Stimulated activated CD4-positive, alpha-beta T cell treated with anti-CD3 and anti-CD28 coated beads, Interleukin-12 subunit alpha, Interleukin-12 subunit beta, amount 100 ng/mL, for 48 hours (primary cell): ENCODE results near the gene PARD3.
"Not testable (repeated sequence)": the region's sequence is repeated elsewhere in the genome, so short reads cannot be mapped to it uniquely, and the experiment has no call there.

ENCODE experiments used
- DNase-seq, 3 donors: peaks; one replicate each; pipeline ENCODE4 v3.0.0-alpha.2; 2020; ENCODE audit warnings: low read depth in 2 of 3, low spot score in 1 of 3

Gene PARD3

DNA sequence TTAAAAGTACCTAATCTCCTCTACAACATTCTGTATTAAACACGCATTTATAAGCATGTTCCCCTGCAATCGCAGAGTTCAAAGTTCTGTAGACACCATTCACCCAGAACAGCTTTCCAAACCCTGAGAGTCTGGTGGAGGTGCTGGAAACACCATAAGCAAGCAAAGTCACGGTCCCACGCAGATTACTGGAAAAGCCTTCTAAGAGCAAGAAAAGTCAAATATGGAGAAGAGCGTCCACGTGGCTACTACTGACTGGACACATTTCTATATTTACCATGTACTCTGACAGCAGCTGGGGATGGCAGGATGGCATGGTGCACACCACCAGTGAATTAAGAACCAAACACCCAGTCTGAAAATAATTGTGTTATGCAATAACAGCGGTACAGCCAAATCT, 97.7 kb downstream of the PARD3 start:
- DNase-seq: no peak

GRCh38 chr10:34716958-34717357, 98.1 kb downstream of the PARD3 start:
- DNase-seq: no peak

- DNase-seq: no peak
These were observed 98.9 kb downstream of the PARD3 start for GRCh38 chr10:34716234-34716633.

- DNase-seq: no peak
These were observed 99.4 kb downstream of the PARD3 start for GRCh38 chr10:34715511-34716187.

- no peak for DNase-seq
These were observed 101.2 kb downstream of the PARD3 start for GRCh38 chr10:34713875-34714274.

- no peak for DNase-seq
These were observed 103.6 kb downstream of the PARD3 start for GRCh38 chr10:34711500-34711899.

- no peak for DNase-seq
These were observed 104.7 kb downstream of the PARD3 start for GRCh38 chr10:34710391-34710751.

- DNase-seq: no peak
These were observed 105.3 kb downstream of the PARD3 start for GRCh38 chr10:34709637-34710390.

DNA sequence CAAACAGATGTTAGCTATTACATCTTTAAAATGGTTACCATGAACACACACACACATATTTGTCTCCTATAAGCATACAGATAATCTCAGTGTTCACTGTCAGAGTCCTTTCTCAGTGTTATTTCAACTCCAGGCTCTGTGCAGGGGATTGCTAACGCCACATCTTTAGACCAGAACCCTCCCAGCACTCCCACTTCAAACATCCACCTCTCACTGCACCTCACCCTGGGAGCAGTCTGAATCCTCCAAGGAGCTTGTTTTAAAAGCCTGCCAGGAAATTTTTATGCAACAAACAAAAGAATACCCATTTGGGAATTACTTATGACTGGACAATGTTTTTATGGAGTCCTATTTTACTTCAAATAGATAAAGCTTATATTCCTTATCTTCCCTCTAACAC, 107.4 kb downstream of the PARD3 start:
- no peak for DNase-seq

DNA sequence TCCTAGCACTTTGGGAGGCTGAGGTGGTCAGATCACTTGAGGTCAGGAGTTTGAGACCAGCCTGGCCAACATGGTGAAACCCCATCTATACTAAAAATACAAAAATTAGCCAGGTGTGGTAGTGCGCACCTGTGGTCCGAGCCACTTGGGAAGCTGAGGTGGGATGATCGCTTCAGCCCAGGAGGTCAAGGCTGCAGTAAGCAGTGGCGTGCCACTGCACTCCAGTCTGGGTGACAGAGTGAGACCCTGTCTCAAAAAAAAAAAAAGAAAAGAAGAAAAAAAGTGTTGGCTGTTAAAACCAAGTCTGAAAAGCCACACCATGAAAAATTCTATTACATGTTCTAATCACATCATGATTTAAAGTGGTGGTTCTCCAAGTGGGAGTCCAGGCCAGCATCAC, 108.1 kb downstream of the PARD3 start:
- not testable (repeated sequence) for DNase-seq

DNA sequence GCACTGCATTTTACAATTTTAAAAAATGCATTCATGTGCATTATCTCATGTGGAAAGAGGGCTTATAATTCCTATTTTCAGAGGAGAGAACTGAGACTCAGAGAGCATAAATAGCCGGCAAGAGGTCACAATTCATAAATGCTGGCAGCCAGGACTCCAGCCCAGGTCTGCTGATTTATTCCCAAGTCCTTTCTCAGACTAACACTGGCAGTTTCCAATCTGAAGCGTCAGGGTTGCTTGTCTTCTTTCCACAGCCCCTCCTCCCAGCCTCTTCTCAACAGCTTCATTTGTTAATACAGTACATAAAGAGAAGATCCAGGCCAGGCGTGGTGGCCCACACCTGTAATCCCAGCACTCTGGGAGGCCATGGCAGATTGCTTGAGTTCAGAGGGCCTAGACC, 108.9 kb downstream of the PARD3 start:
- DNase-seq: no peak

DNA sequence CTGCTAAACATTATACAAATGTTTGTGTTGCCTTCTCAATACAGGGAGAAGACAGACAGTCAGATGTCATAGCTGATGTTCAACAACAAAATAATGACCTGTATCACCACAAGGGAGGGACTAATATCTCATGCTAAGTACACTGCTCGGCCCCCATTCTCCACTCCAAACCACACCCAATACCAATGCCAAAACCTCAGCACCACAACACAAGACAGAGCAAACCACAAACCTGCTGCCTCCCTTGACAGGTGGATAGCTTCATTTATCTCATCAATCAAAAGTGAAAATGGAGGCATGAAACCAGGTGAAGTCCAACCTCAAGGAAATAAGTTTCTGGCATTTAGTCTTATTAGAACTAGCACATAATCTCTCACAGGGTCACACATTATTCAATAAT, 109.5 kb downstream of the PARD3 start:
- DNase-seq: no peak

- DNase-seq: no peak
These were observed 110.4 kb downstream of the PARD3 start for GRCh38 chr10:34704526-34705184.

DNA sequence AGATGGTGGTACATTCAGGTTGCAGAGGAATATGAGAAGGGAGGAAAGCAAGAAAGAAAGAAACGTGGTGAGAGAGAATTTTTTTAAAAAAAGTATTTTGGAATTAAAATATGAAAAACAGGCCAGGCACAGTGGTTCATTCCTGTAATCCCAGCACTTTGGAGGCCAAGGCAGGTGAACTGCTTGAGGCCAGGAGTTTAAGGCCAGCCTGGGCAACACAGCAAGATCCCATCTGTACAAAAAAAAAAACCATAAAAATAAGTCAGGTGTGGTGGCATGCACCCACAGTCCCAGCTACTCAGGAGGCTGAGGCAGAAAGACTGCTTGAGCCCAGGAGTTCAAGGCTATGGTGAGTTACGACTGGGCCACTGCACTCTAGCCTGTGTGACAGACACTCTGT, 112.1 kb downstream of the PARD3 start:
- no peak for DNase-seq

GRCh38 chr10:34702093-34702937, 112.8 kb downstream of the PARD3 start:
- no peak for DNase-seq

- DNase-seq: no peak
These were observed 113.9 kb downstream of the PARD3 start for GRCh38 chr10:34701194-34701593.

DNA sequence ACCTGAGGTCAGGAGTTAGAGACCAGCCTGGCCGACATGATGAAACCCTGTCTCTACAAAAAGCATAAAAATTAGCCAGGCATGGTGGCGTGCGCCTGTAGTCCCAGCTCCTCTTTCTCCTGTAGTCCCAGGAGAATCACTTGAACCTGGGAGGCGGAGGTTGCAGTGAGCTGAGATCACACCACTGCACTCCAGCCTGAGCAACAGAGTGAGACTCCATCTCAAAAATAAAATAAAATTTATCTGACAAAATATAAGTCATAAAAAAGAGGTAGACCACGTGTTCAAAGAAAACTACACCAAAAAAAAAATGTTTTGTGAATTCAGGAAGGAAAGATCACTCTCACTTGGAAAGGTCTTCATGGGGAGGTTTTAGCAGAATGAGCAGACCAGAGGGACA, 114.3 kb downstream of the PARD3 start:
- DNase-seq: not testable (repeated sequence)

DNA sequence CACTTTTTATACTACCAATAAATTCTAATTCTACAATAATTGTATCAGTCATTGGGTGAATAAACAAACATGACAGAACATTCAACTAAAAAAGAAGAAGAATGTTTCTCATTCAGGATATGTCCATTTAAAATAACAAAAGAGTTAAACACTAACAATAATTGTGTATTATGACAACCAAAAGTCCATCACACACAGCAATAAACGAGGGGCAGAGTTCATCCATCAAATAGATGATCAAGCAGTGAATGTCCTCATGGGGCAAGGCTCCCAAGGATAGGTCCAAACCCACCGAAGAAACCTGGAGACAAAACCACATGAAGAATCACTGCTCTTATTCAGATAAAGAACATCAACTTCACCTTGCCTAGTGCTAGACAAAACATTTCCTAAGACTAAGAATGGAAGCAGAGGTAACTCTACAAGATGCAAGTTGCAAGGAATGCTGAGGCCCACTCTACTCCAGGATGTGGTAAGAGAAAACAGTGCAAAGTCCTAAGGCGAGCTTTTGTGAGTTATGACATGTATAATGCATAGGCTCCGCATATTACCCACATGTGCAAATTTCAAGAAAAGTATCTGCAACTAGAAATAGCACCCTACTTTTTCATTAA, 115.1 kb downstream of the PARD3 start:
- no peak for DNase-seq

- no peak for DNase-seq
These were observed 116.1 kb downstream of the PARD3 start for GRCh38 chr10:34698979-34699378.

GRCh38 chr10:34698248-34698831, 116.8 kb downstream of the PARD3 start:
- no peak for DNase-seq
